Retina (tissue), 1 donor: ENCODE measurements around the gene SLC16A14.

Experiments
- DNase-seq: peaks from one replicate; pipeline ENCODE4 v3.0.0-alpha.2; 2016

The SLC16A14 gene

DNA sequence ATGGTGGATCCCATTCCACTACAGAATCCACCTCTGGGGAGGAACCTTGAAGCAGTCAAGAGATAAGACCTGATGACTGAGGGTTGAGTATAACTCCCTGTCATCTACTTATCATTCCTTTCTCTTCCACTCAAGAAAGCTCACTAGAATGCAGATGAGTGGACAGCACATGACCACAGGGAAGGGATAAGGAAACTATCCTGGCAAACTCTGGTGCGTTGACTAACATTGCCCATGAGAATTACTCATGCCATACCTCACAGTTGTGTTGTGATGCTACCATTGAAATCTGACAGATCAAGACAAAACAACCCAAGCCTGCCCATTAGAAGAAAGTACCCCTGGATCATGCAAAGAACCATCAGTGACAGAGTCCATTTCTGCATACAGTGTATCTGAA lies 26.5 kb downstream of the SLC16A14 start:
- DNase-seq = no peak

DNA sequence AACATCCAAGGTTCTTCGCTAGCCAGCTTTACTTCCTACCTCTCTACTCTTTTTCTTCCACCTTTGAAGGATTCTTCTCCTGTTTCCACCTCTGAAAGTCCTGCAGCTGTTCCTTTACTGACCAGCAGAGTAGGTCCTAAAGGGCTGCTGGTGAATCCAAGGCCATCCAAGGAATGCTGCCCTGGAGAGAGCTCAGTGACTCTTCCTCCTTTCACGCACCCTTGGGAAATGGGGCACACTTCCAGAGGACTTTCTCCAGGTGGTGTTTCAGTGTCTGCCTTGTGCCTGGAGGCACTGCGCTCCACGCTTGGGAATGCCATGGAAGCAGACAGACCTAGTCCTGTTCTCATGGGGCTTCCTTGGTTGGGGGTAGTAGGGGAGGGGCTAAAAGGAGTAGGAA lies 45.4 kb downstream of the SLC16A14 start:
- no peak for DNase-seq

DNA sequence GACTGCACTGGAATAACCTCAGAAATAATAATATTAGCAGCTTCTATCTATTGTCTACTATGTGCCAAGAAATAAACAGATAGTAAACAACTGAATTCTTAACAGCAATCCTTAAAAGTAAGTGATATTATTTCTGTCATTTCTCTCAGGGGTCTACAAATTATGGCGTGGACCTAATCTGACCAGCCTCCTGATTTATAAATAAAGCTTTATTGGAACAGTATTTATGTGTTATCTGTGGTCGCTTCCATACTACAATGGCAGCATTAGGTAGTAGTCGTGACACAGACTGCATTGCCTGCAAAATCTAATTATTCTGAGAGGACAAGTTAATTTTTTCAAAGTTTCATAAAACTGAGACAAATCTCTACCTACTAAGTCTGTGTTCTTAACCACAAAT lies 49.0 kb downstream of the SLC16A14 start:
- DNase-seq = no peak

DNA sequence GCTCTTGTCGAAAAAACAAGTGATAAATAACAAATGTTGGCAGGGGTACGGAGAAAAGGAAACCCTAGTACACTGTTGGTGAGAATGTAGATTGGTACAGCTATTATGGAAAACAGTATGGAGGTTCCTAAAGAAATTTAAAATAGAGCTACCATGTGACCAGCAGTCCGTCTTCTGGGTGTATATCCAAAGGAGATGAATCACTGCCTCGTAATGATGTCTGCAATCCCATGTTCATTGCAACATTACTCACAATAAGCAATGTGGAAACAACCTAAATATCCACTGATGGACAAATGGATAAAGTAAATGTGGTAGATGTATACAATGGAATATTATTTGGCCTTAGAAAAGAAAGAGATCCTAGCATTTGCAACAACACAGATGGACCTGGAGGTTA lies 50.6 kb downstream of the SLC16A14 start:
- DNase-seq = no peak

DNA sequence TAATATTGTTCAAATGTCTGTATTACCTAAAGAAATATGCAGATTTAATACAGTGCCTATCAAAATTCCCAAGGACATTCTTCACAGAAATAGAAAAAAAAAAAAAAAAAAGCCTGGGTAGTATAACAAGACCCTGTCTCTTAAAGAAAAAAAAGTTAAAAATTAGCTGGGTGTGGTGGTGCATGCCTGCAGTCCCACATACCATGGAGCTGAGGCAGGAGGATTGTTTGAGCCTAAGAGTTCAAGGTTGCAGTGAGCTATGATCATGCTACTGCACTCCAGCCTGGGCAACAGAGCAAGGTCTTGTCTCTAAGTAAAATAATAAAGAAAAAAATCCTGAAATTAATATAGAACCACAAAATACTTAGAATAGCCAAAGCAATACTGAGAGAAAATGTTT lies 51.9 kb downstream of the SLC16A14 start:
- DNase-seq = no peak

DNA sequence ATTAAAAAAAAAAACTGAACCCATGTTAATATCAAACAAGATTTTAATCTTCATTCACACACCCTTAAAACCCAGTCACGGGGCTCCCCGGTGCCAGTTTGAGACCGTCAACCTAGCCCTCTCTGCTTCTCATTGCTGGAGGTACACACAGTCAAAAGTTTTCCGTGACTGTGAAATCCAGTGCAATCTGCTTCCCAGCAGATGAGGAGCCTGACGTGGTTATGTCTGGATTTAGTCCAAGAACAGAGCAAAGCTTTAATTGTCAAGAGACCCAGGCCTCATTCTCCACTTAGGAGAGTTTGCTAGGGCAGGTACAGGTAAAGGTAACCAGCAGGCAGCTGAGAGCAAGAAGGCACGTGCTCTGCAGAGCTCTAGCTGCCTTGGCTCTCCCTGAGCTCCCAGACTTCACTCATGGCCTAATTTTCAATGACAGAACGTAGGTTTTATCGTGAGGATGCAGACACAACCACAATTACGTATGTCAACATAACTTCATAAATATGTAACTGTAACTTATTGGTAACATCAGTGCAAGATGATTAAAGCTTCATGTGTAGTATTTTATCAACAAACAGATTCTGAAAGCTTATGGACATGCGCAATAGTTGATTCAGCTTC lies 56.3 kb downstream of the SLC16A14 start:
- no peak for DNase-seq

DNA sequence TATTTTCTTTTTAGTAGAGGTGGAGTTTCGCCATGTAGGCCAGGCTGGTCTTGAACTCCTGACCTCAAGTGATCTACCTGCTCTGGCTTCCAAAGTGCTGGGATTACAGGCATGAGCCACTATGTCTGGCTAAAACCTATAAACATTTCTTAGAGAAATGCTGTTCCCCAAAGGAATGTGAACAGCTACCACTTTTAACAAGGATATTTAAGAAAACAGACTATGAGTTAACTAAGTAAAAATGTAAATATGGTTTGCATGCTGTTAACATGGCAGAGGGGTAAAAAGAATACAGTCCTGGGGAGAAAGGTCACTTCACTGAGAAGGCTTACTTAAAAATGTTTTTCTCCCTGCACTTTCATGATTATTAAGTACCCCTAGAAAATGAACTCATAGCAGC lies 57.1 kb downstream of the SLC16A14 start:
- DNase-seq = no peak

DNA sequence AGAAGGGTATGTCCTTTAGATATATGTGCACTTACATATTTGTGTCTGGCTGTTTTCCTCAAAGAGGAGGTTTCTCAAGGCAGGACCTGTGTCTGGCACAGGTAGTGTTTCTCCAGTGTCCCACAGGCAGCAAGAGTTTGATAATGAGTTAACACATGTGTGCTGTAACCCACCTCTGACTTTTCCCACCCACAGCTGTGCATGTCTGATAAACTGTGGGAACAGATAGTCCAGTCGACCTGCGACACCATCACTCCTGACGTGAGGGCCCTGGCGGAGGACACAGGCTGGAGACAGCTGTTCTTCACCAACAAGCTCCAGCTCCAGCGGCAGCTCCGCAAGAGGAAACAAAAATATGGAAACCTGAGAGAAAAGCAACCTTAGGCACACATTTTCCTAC lies 58.2 kb downstream of the SLC16A14 start:
- no peak for DNase-seq

DNA sequence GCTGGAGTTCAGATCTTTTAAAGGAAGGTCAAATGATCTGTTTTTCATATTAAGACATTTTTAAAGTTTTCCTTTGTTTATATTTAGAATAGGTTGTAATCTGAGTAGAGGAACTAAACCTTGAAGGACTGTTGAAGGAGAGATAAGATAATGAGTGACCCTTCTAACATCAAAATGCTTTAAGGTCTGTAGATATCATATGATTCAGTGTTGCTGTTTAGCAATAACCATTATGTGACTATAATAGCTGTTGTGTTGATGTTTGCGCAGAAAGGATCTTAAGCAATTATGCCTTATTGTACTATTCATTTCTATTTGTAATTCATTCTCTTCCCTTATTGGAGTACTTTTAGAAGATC lies 60.0 kb downstream of the SLC16A14 start:
- no peak for DNase-seq

DNA sequence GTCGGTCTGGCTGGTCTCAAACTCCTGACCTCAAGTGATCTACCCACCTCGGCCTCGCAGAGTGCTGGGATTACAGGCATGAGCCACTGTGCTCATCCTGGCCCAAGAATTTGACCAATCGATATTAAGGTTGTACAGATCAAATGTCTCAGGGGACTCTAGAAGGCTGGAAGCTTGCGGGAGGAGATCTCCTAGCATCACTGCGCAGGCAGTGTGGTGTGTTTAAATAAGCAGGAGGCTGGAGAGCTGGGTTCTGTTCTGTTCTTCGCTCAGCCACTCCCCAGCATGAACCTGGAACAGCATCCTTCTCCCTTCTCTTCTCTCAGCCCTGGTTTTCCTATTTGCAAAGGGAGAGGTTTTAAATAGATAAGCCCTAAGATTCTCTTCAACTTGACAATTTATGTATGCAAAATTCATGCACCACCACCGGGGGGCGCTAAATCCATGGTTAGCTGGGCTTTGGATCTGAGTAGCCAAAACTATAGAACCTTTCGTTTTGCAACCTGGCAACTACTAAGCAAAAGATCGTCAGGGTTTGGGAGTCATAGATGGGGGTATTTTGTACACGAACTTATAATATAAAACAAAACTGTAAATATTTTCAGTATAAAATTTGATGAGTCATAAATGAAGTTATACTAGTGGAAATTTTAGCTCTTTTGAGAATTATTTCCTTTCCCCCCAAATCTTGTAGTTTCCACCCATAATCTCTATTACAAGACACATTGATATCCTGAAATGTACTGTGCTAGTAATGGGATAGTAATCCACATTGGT lies 60.6 kb downstream of the SLC16A14 start:
- DNase-seq = peak; percentile 33

DNA sequence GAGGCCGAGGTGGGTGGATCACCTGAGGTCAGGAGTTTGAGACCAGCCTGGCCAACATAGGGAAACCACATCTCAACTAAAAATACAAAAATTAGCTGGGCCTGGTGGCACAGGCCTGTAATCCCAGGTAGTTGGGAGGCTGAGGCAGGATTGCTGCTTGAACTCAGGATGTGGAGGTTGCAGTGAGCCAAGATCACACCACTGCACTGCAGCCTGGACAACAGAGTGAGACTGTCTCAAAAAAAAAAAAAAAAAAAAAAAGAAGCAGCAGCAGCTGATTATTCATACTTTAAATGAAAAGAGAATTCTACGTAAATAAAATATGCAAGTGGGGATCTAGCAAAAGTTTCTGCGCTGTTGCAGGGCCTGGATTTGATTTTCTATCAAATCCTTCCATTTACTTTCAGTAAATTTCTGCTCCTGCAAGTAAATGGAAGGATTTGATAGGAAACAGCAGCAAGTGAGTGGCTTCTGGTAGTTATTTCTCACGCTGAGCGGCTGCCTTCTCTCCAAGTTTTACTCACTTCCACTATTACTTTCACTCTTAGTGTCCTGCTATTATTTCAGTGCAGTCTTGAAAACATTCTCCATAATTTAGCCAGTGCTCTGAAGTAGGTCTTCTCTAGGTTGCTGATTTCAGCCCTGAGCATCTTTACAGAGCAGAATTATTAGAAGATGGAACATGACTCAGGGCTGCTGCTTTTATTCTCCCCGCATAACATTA lies 68.4 kb downstream of the SLC16A14 start:
- no peak for DNase-seq

DNA sequence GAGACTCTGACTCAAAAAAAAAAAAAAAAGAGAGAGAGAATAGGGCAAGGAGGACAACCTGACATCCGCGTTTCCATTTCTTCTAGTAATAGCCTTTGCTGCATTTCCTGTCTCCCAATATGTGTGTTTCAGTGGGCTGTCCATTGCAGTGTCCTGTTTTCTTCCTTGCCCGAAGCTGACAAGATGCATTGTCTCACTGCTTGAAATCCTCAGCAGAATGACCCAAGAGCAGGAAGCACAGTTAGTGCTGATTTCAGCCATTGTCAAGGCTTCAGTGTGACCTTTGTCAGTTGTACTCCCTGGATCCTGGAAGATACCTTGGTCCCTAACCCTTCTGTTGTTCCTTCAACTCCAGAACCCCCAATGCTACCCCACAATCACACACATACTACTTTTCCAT lies 71.2 kb downstream of the SLC16A14 start:
- DNase-seq = no peak

DNA sequence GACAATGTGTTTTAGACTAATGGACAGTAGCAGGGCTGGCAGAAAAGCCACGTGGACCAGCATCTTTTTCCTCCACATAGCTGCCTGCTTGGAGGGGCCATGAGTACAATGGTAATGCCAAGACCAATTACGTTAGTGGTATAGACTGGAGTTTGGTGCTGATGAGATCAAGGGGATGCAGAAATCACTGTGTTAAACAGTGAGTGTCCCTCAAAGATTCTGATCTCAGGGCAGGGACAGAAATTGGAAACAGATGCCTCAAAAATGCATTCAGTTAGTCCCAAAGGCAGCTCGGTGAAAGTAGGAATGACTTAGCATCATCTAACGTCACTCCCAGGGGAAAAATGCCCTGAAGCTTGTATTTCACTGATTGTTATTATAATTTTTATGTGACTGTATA lies 72.4 kb downstream of the SLC16A14 start:
- DNase-seq = no peak

DNA sequence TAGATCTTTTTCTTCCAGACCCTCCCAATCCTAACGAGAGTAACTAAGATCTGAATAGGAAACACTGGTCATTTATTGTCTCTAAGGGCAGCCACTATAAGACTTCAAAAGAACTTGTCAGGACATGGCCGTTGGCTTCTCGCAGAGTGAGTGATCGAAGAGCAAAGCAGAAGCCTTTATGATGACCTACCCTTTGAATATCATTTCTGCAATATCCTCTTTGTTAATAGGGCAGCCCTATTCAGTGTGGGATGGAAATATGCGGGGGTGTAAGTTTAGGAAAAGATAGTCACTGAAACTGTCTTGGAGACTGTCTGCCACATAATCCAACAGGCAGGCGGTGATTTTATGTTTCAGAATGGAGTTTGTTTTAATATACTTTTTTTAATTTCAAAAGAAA lies 75.5 kb downstream of the SLC16A14 start:
- DNase-seq = no peak
